GM19468 (cell line): ENCODE results near the gene UBE2E2.

Experiments used
- ATAC-seq: cut with Tn5 transposase; IDR thresholded peaks from one replicate; pipeline ENCODE4 v1.9.1; 2021; ENCODE audit warnings: mild to moderate bottlenecking, moderate library complexity, moderate number of reproducible peaks; ENCODE audit not compliant: unreplicated experiment; ENCODE audit errors: extremely low read depth

Gene UBE2E2

DNA sequence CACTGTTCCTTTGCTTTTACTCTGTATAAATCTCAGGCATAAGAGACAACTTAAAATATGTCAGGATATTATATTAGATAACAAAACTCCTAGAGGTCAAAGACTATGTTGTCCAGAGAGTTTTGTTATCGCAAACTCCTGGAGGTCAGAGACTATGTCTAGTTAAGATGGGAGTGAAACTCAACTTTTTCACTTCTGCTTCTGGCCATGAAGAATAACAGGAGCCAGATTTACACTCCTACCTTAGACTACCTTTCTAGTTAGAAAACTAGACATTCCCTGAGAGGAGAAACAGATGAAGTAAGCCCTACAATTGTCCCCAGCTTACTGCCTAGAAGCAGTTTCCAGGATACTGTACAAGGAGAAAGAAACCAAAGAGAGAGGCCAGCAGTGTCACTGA, 347.3 kb downstream of the UBE2E2 start:
- ATAC-seq, result peak; percentile 84

DNA sequence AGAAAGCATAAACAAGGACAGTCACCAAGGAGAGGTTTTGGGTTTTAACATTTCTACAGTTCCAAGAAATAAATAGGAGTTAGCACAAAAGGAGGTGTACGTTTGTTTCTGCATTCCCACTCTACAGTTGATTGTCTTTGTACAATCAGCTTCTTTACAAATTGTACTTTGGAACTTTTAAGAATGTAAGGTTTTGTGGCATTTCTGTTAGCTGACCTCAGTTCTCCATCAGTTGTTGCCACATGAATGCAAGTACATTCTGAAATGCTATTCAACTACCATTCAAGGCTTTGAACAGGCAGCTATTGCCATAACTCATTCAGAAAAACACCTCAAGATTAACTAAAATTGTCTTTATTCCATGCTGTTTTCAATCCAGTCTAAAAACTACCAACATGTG, 349.4 kb downstream of the UBE2E2 start:
- no peak for ATAC-seq

DNA sequence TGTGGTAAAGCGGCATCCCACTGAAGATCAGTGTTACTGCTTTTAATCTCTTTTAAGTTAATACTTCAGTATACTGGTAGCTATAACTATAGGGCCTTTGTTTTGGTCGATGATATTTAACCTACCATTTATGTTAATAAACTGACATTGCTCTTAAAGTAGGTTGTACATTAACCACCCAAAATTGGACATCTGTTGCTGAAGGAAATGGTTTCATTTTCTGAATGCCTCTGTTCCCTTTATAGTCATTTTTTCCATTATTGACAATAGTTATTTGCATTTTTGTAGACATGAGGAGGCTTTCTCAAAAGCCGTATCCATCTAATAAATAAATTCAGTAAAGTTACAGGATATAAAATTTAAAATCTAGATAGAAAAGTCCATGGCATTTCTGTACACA, 350.2 kb downstream of the UBE2E2 start:
- ATAC-seq, result no peak

DNA sequence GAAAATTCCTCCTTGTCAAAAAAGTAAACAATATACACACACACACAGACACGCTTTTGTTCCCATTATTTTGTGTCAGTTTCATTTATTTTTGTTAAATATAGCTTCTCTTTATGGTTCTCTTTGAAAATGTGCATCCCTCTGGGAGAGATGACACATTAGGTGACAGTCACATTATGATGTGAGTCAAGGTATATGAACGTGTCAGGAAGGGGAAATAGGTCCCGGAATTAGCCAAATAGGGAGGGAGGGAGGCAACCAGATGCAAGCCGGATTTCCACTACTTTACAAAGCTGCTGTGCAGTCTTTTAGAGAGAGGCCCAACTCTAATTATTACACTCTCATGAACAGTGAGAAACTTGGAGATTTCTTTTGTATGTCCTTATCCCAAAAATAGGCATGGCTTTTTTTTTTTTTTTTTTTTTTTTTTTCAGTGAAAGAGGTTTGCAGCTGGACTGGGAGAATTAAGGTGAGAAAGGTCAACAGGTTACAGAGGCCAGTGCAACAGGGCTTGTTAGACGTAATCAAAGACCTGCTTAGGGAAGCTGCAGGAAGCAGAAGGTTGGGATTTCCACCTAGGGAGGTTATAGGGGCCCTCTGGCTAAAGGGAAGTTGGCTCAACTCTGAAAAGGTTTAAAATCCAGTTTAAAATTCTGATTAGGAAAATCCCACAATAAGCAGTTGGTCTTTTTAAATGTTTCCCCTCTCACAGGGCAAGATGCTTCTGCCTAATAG, 362.1 kb downstream of the UBE2E2 start:
- no peak for ATAC-seq

DNA sequence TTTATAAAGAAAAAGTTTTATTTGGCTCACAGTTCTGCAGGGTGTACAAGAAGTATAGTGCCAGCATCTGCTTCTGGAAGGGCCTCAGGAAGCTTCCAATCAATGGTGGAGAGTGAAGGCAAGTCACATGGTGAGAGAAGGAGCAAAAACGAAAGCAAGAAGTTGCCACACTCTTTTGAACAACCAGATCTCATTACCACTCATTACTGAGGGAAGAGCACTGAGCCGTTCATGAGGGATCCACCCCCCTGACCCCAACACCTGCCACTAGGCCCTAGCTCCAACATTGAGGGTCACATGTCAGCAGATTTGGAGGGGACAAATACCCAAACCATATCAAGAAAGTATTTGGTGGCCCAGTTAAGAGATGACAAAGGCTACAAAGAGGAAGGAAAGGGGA, 363.4 kb downstream of the UBE2E2 start:
- ATAC-seq, result no peak

DNA sequence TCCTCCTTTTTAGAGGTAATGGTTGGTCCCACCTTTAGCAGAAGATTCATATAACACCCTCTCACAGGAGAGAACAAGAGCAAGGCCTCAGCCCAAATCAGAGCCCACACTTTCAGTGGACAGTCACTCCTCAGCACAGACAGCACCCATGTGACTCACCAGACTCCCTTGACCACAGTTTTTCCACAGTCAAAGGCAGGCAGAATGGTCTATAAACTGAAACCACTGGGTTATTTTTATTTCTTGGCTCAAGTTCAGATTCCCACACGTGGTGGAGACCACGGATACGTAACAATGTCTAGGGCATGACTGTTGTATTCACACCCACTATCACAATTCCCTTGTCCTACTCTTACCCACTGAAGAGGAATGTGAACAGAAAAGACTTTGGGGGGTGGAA, 364.8 kb downstream of the UBE2E2 start:
- ATAC-seq, result no peak

DNA sequence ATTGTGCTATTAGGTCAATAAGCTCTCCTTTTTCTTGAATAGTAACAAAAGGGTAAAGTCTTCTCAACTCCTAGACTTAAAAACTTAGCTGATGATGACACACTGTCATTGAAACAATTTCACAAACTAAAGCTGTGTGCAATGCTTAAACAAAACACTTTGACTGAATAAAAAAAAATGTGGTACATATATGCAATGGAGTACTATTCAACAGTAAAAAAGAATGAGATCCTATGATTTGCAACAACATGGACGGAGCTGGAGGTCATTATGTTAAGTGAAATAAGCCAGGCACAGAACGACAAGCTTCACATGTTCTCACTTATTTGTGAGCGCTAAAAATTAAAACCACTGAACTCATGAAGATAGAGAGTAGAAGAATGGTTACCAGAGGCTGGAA, 370.7 kb downstream of the UBE2E2 start:
- no peak for ATAC-seq

DNA sequence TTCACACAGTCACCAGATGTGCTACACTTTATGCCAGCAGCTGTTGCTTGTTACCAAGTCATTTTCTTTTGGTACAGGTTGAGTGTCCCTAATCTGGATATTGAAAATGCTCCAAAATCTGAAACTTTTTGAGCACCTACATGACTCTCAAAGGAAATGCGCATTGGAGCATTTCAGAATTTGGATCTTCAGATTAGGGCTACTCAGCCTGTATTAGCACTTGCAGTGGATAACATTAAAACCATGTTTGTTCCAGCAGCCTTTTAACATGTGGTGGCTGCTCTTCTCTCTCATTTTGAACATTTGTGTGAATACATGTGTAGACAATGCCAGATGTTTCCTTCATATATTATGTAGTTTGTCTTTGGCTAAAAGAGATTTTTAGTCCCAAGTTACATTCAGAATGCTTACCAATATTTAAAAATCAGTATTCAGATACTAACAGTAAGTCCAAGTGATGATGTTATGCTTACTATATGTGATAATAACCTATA, 371.7 kb downstream of the UBE2E2 start:
- no peak for ATAC-seq

DNA sequence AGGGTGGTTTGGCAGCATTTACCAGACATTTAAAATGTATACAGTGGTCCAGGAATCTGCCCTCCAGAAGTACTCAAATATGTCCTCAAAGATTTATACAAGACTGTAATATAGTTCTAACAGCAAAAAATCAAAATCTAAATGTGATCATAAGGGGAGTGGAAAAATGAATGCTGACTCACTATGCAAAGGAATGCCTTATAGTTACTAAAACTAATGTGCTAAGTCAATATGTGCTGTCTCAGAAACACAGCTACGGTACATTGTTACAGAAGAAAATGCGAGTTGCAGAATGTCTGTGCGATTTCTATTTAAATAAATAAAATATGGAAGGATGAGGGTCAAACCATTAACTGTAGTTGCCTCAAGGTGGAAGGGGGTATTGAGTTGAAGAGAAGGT, 372.6 kb downstream of the UBE2E2 start:
- ATAC-seq, result no peak

DNA sequence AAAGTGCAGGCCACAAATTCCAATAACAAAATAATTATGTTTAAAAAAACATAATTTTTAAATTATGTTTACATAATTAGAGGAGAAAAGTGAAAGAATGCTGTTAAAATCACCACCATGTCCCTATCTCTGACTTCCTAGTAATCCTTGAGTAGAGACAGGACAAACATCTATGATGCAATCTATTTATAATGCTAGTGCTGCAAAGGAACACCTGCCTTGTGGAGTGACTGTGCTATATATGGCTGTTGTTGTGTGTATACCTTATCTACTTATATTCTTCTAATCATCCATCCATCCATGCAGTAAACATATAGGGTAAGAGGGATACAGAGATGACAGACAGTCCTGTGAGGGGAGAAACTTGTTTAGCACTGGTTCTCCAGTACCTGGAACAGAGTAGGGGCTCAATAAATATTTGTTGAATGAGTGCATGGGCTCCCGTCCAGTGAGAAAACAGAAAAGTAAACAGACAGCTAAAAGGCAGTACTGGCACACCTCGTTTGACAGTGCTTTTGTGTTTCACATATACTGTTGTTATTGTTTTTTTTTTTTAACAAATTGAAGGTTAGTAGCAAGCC, 373.3 kb downstream of the UBE2E2 start:
- no peak for ATAC-seq

DNA sequence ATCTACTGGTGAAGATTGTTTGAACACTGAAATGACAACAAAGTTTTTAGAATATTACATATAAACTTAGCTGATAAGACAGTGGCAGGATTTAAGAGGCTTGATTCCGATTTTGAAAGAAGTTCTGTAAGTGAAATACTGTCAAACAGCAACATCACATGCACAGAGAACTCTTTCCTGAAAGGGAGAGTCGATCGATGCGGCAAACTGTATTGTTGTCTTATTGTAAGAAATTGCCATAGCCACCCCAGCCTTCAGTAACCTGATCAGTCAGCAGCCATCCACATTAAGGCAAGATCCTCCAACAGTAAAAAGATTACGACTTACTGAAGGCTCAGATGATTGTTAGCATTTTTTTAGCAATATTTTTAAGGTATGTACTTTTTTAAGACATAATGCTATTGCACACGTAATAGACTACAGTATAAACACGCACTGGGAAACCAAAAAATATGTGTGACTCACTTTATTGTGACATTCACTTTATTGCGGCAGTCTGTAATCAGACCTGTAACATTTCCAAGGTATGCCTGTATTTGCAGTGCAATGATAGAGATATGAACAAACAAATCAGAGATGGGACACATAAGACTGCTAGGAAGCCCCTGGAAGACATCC, 377.1 kb downstream of the UBE2E2 start:
- no peak for ATAC-seq

DNA sequence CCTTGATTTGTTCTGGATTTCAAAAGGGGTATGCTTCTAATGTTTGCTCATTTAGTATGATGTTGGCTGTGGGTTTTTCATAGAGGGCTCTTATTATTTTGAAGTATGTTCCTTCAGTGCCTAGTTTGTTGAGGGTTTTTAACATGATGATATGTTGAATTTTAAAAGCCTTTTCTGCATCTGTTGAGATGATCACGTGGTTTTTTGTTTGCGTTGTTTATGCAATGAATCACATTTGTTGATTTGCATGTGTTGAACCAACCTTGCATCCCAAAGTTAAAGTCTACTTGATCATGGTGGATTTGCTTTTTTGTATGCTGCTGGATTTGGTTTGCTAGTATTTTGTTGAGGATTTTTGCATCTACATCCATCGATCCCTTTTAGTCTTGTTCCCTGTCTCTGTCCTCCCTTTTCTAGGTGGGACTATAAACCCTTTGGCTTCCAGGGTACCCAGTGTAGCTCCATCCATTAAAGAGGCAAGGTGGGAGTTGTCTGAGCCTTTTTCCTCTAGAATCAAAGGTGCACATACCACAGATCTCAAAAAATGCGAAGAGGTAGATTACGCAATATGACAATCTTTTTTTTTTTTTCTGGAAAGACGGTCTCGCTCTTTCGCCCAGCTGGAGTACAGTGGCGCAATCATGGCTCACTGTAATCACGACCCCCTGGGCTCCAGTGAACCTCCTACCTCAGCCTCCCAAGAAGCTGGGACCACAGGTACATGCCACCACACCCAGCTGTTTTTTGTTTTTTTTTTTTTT, 381.0 kb downstream of the UBE2E2 start:
- ATAC-seq, result no peak

DNA sequence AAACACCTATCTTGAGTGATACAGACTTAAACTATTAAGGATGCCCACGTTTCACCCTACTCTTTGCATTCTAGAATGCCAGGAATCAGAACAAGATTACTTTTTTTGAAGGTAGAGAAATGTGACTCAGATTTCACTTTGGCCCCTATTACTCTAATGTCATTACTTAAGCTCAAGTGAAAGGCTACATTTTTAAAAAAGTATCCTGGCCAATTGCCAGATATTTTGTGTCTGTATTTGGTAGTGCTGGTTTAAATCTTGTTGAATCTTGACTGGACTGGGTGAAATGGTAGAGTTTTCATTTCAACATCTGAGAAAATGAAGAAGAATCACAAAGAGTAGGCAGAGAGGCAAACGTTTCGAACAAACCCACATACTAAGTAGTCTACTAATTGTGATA, 384.4 kb downstream of the UBE2E2 start:
- ATAC-seq, result no peak

DNA sequence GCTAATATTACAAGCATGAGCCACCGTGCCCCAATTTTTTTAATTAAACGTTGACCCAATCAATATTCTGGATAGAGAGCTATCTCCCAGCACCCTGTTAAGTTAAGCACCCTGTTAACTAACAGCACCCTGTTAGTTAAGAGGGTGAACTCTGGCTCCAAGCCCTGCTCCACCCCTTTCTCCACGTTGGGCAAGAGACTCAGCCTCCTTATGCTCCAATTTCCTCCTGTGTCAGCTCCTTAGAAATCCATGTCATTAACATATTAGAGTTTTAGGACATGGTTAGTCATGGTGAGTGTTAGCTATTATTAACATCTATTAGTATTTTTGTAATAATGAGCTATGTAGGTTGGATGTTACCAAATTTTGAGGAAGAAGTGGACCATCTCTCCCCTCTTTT, 385.4 kb downstream of the UBE2E2 start:
- ATAC-seq, result no peak

DNA sequence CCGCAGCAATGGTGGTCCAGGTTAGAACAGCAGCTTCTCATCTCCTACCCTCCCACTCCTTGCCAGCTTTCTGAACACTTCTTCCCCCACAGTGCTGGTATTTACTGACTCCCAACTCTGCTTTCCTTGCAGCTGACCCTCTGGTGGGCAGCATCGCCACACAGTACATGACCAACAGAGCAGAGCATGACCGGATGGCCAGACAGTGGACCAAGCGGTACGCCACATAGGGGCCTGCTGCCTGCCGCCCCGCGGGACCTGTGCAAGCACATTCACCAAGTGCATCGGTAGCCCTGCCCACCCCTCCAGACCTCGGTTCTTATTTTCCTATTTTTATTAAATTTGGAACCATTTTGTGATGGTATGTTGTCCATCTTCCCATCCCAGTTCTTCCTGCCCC, 386.5 kb downstream of the UBE2E2 start:
- no peak for ATAC-seq

DNA sequence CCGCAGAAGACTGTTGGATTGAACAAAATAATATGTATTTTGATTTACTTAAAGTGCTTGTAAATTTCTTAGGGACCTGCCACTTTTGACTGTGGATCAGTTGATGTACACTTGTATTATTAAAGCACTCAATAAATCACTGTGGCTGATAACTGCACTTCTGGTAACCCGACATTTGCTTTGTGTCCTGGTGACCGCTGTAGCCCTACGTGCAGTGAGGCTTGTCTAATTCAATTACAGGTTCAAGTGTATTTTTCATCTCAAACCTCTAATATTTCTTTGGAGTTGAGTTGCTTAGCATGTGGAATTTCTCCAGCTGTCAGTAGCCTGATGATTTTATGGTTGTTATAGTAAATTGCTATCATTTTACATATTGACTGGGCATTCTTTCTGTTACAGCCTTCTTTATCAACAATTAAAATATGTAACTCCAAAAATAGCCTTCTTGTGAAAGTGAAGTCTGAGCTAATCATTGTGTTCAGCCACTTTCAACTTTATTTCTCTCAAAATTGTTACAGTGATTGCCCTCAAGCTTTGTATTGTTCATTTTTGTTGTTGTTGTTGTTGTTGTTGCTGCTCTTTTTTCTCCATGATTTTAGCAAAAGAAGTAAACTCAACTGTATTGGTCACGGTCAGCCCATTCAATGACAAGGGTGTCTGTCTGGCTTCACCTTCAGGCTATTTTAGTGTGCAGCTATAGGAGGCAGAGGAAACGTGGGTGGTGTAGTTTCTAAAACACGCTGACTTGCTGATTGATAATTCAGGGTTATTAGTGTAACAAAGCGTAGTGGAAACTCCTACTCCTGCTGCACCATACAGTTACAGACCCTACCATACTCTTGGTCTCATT, 387.5 kb downstream of the UBE2E2 start:
- ATAC-seq, result peak; percentile 46

DNA sequence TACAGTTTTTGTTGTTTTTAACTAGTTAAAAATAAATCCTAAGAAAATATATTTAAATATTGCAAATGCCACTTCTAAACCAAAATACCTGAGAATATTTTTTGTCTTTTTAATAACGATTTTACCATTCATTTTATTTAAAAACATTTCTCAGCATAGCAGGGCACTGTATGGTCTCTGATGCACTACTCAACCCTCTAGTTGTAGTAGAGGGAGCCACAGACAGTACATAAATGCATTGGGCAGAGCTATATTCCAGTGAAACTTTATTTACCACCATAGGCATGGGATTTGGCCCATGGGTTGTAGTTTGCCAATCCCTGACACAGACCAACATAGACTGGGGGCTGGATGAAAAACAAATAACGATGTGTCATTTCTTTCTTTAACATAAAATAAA, 388.2 kb downstream of the UBE2E2 start:
- no peak for ATAC-seq

DNA sequence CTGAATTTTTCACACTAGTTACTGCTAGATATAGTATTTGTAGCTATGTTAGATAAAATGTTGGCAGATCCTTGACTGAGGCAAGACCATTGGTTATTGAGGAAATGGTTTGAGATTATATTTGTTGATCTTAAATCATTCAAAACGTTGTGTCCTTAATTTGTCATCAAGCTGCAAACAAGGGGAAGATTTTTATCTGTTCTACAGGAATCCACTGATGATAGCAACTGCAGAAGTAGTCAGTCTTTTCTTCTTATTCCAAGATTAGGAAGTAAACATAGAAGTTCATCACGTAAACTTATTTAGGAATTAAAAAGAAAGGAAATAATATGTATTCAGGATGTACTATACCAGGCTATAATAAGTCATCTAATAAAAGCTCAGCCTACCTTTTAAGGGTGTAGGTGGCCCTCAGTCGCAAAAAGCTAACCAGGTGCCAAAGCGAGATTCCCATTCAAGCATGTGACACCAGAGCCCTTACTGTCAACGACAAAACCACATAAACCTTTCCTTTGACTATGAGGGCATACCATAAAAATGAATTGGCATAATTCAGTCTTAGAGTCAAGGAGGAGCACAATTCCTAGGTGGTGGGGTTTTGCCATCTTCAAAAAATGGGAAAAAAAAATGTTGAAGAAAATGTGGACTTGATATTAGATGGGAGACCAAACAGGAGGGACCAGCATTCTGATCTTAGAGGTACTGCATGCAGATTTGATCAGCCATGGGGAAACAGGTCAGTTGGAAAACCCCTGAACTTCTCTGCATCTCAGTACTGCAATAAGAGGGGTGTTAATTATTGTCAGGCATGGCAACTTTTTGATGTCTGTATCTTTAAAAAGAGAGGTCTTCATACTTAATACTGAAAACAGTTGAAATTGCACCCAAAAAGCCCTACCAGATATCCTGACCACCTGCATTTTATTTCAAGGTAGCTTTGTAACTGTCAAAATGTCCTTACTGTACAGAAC, 390.1 kb downstream of the UBE2E2 start:
- ATAC-seq, result peak; percentile 22

DNA sequence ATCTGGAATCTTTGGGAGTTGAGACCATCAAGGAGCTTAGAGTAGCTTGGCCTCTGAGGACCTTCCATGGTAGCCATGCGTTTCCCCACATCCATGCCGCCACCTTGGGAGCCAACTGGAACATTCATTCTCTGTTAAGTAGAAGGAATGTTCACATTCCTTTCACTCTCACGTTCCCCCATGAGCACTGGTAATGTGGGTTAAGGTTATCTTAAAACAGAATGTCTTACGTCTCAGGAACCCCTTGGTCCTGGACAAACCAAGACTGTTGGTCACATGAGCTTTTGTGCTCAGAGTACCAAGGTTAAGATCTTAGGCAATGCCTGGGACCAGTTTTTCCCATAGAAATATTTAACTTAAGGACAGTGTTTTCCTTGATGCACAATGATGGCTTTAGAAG, 390.9 kb downstream of the UBE2E2 start:
- ATAC-seq, result no peak
